IPS-11a (cell line): ENCODE results near the gene ALDH16A1.

Experiments
- H3K4me3 ChIP-seq: one replicate; pipeline ENCODE4 v1.5.1; 2013; ENCODE audit warnings: low read depth, low read length, control low read depth

ALDH16A1 gene

GRCh38 chr19:49487277-49488045, 34.4 kb downstream of the ALDH16A1 start, which contains the start of gene RPL13A:
Gene RPL13A, plus strand, starts transcription at chr19:49487608. Its CDS starts 22 bp downstream, at chr19:49487630.
- H3K4me3 ChIP-seq, result peak within 1 kb of the TSS; percentile 100

GRCh38 chr19:49488046-49488862, 35.2 kb downstream of the ALDH16A1 start:
- peak overlapping the region; percentile 100 for H3K4me3 ChIP-seq

GRCh38 chr19:49488863-49489537, 36.0 kb downstream of the ALDH16A1 start:
- peak overlapping the region; percentile 100 for H3K4me3 ChIP-seq

GRCh38 chr19:49489601-49490167, 36.7 kb downstream of the ALDH16A1 start:
- H3K4me3 ChIP-seq, result peak overlapping the region; percentile 100

- H3K4me3 ChIP-seq, result no peak overlapping the region
Observed at GRCh38 chr19:49490287-49491029, 37.4 kb downstream of the ALDH16A1 start.

- H3K4me3 ChIP-seq, result no peak overlapping the region
Observed at GRCh38 chr19:49491030-49491803, 38.2 kb downstream of the ALDH16A1 start.

GRCh38 chr19:49491804-49492572, 39.0 kb downstream of the ALDH16A1 start:
- no peak overlapping the region for H3K4me3 ChIP-seq

- H3K4me3 ChIP-seq, result no peak overlapping the region
Observed at GRCh38 chr19:49492573-49493405, 39.8 kb downstream of the ALDH16A1 start.

- peak overlapping the region; percentile 92 for H3K4me3 ChIP-seq
Observed at GRCh38 chr19:49496574-49497008, 43.6 kb downstream of the ALDH16A1 start.

GRCh38 chr19:49497047-49497788, 44.2 kb downstream of the ALDH16A1 start:
- H3K4me3 ChIP-seq, result peak overlapping the region; percentile 92

GRCh38 chr19:49497789-49498103, 44.7 kb downstream of the ALDH16A1 start:
- H3K4me3 ChIP-seq, result no peak overlapping the region

- no peak overlapping the region for H3K4me3 ChIP-seq
Observed at GRCh38 chr19:49498475-49498874, 45.5 kb downstream of the ALDH16A1 start.

GRCh38 chr19:49499030-49499670, 46.1 kb downstream of the ALDH16A1 start:
- no peak overlapping the region for H3K4me3 ChIP-seq

- no peak overlapping the region for H3K4me3 ChIP-seq
Observed at GRCh38 chr19:49502866-49503581, 50.0 kb downstream of the ALDH16A1 start.

GRCh38 chr19:49503582-49503962, 50.5 kb downstream of the ALDH16A1 start:
- no peak overlapping the region for H3K4me3 ChIP-seq

GRCh38 chr19:49506575-49507105, 53.6 kb downstream of the ALDH16A1 start:
- no peak overlapping the region for H3K4me3 ChIP-seq
